Endothelial cell of umbilical vein (primary cell): ENCODE measurements around the gene YPEL4. TPM values are rescaled to one million over a fixed set of nuclear protein-coding genes. Genes with fewer than 3 reads are reported as not detected.
A peak's percentile ranks its signal among the peaks of the same experiment; 100 is the strongest.

Source experiments
- BruUV-seq: library from RNA; stranded (reverse); fragments of 400-500 nt; replicated peaks from 2 replicates; lab custom pipeline; 2021; lab: Mats Ljungman, UMichigan
- CTCF ChIA-PET: fragments of 300-600, 350-600 bp; sonication (Branson Sonifier 250); formaldehyde crosslinking; loops from one replicate; lab custom pipeline; 2021; ENCODE audit warnings: antibody characterized with exemption, inconsistent platforms; lab: Charles Lee
- POLR2A ChIA-PET: fragments of 300-600, 350-600 bp; sonication (Branson Sonifier 250); formaldehyde crosslinking; loops from one replicate; lab custom pipeline; 2021; ENCODE audit warnings: antibody characterized with exemption, inconsistent platforms; lab: Charles Lee
- DNase-seq: peaks from one replicate; pipeline ENCODE4 v3.0.0-alpha.2; 2011; ENCODE audit warnings: low read depth, low spot score
- FAIRE-seq: peaks from 2 replicates; lab custom pipeline; 2011; peaks lifted over from hg19 to GRCh38; lab: Jason Lieb, UNC
- H2AFZ ChIP-seq: 2 replicates; pipeline ENCODE4 v1.6.0; 2012; ENCODE audit warnings: low read depth, low read length, control low read depth, inconsistent platforms
- H3K27ac ChIP-seq: 2 replicates; pipeline ENCODE4 v1.5.1; 2011; ENCODE audit warnings: low read depth, mild to moderate bottlenecking, control low read depth, low read length, moderate library complexity; ENCODE audit not compliant: insufficient read depth
- H3K27me3 ChIP-seq, 2 experiments: 2 replicates each; pipeline versions ENCODE4 v1.6.0 to v1.6.1; 2011; ENCODE audit warnings: low read length in 2 of 2, mixed read lengths in 1 of 2; ENCODE audit not compliant: control insufficient read depth in 2 of 2, insufficient read depth in 2 of 2
- H3K36me3 ChIP-seq, 2 experiments: 2 replicates in 1 of 2; 3 replicates in 1 of 2; pipeline ENCODE4 v1.5.1; 2011; ENCODE audit warnings: low read length in 2 of 2, mild to moderate bottlenecking in 1 of 2, moderate library complexity in 1 of 2; ENCODE audit not compliant: control insufficient read depth in 2 of 2, insufficient read depth in 2 of 2; ENCODE audit errors: extremely low read depth in 1 of 2
- H3K4me1 ChIP-seq: 3 replicates; pipeline ENCODE4 v1.5.1; 2011; ENCODE audit warnings: mild to moderate bottlenecking, low read length; ENCODE audit not compliant: control insufficient read depth, insufficient read depth; ENCODE audit errors: extremely low read depth
- H3K4me2 ChIP-seq: 2 replicates; pipeline ENCODE4 v1.6.1; 2011; ENCODE audit warnings: low read length, control low read depth, mixed read lengths; ENCODE audit not compliant: insufficient read depth
- H3K4me3 ChIP-seq, 3 experiments: fragments of 200-600 bp in 1 of 3; sonication (generic), shearing (Covaris generic) in 1 of 3; replicated peaks in 1 of 3; 2 replicates each; pipeline ENCODE4 v1.5.1; 2011 to 2016; ENCODE audit warnings: control low read depth in 3 of 3, low read length in 3 of 3, mild to moderate bottlenecking in 2 of 3, inconsistent platforms in 1 of 3, low read depth in 1 of 3, moderate library complexity in 1 of 3; ENCODE audit not compliant: insufficient read depth in 1 of 3
- H3K79me2 ChIP-seq: 2 replicates; pipeline ENCODE4 v1.6.0; 2012; ENCODE audit warnings: low read length, inconsistent platforms; ENCODE audit not compliant: control insufficient read depth, insufficient read depth
- H3K9ac ChIP-seq: replicated peaks from 2 replicates; pipeline ENCODE3; 2011; ENCODE audit warnings: low read length, control low read depth; ENCODE audit not compliant: insufficient read depth; ENCODE audit errors: extremely low read depth
- H3K9me1 ChIP-seq: replicated peaks from 3 replicates; pipeline ENCODE4 v1.6.0; 2011; ENCODE audit warnings: mild to moderate bottlenecking, low read length; ENCODE audit not compliant: control insufficient read depth, insufficient read depth; ENCODE audit errors: extremely low read depth
- H3K9me3 ChIP-seq: replicated peaks from 2 replicates; pipeline ENCODE4 v1.5.1; 2012; ENCODE audit warnings: low read length, inconsistent platforms; ENCODE audit not compliant: control insufficient read depth, insufficient read depth
- H4K20me1 ChIP-seq: replicated peaks from 2 replicates; pipeline ENCODE3; 2011; ENCODE audit warnings: mild to moderate bottlenecking, low read length; ENCODE audit not compliant: control insufficient read depth, insufficient read depth; ENCODE audit errors: extremely low read depth
- EZH2 ChIP-seq: IDR thresholded peaks from 2 replicates; pipeline ENCODE4 v1.6.1; 2012; ENCODE audit warnings: borderline replicate concordance, low read depth, mild to moderate bottlenecking, moderate library complexity, low read length, inconsistent platforms; ENCODE audit not compliant: severe bottlenecking
- FOS ChIP-seq: IDR thresholded peaks from 2 replicates; pipeline ENCODE4 v1.6.1; 2011; ENCODE audit warnings: mild to moderate bottlenecking, low read length, moderate library complexity, borderline replicate concordance; ENCODE audit not compliant: insufficient read depth
- GATA2 ChIP-seq: IDR thresholded peaks from 2 replicates; pipeline ENCODE4 v1.7.0; 2011; ENCODE audit warnings: low read depth, mild to moderate bottlenecking, moderate library complexity, mixed read lengths, low read length; ENCODE audit not compliant: insufficient read length, insufficient read depth
- JUN ChIP-seq: IDR thresholded peaks from 2 replicates; pipeline ENCODE4 v1.6.1; 2011; ENCODE audit warnings: borderline replicate concordance, low read depth; ENCODE audit not compliant: insufficient read length, insufficient read depth
- MYC ChIP-seq: IDR thresholded peaks from one replicate; pipeline ENCODE4 v1.6.1; 2011; ENCODE audit warnings: mild to moderate bottlenecking, low read depth, low read length
- POLR2A ChIP-seq: IDR thresholded peaks from 2 replicates; pipeline ENCODE4 v1.6.1; 2012; ENCODE audit warnings: low read depth, mild to moderate bottlenecking, control low read depth, low read length
- POLR2AphosphoS5 ChIP-seq: IDR thresholded peaks from 2 replicates; pipeline ENCODE4 v1.6.1; 2012; ENCODE audit warnings: low read depth, mild to moderate bottlenecking, control low read depth, low read length, moderate library complexity; ENCODE audit not compliant: insufficient read depth
- dilution Hi-C: fragments of 300-500 bp; cut with MboI; formaldehyde crosslinking; loops from one replicate; pipeline ENCODE4 v1.15.0; 2019; ENCODE audit warnings: low sequenced_read_pairs; ENCODE audit not compliant: extremely low pct_ligation_motif_present
- intact Hi-C: fragments of 100-400 bp; cut with micrococcal nuclease; formaldehyde crosslinking; loops from one replicate; pipeline ENCODE4 v1.10.0; 2022
- polyA plus RNA-seq, 4 experiments: library from polyadenylated mRNA; depleted of rRNA in 3 of 4; stranded (reverse) in 3 of 4; unstranded in 1 of 4; fragments of >200 nt; gene quantifications; 2 replicates each; pipeline versions ENCODE4 v1.2.1 to v1.2.3, GENCODE V29; 2011 to 2012; ENCODE audit warnings: missing spikeins in 1 of 4
- total RNA-seq: library from RNA; stranded (reverse); gene quantifications from 2 replicates; pipeline ENCODE4 v1.2.3, GENCODE V29; 2021
- TF ChIP-seq, protein P1 (sequence below): IDR thresholded peaks from 2 replicates; pipeline ENCODE4 v1.6.1; 2011; ENCODE audit not compliant: insufficient read depth, insufficient read length
- TF ChIP-seq, protein P2 (sequence below), 2 donors: IDR thresholded peaks; 1 replicate in 1 of 2; 2 replicates in 1 of 2; pipeline ENCODE4 v1.5.1; 2011; ENCODE audit warnings: low read length in 2 of 2, mild to moderate bottlenecking in 2 of 2, moderate library complexity in 2 of 2, control low read depth in 1 of 2, inconsistent platforms in 1 of 2, low read depth in 1 of 2; ENCODE audit not compliant: insufficient read depth in 1 of 2; ENCODE audit errors: extremely low read depth in 1 of 2

The YPEL4 gene
- total and polyA plus RNA-seq, 2 donors (not counting 3 experiments of a cell fraction or from before 2014, with no cell fraction given): 0.03 to 0.24 TPM

- peaks cover 18% of the 10 kb centered on the region for H3K79me2 ChIP-seq
- peak overlapping the region; percentile 92 for H3K4me2 ChIP-seq
- dilution Hi-C loops (no loop called here), intact Hi-C loops (loop anchor here (1.0 to 2.0 kb wide), 3 partner anchors 19 to 213 kb away; partner anchors contain the start of gene CLP1)
- no TSS peak for BruUV-seq
- H3K4me1 ChIP-seq: peaks cover 24% of the 10 kb centered on the region
- ChIA-PET POLR2A (no interaction called here), CTCF (interaction anchor here (2.1 to 4.1 kb wide), 2 partner anchors 68 to 70 kb away, joined by 7 to 154 read pairs; partner anchors contain the start of gene UBE2L6)
- peak overlapping the region; percentile 55 to 87 (median 74) for H3K4me3 ChIP-seq
- no peaks in the 10 kb centered on the region for H3K9me1 ChIP-seq
- no peaks in the 10 kb centered on the region for H4K20me1 ChIP-seq
- H3K27me3 ChIP-seq: peaks cover 2 to 7% of the 10 kb centered on the region in 2 experiments
- no peaks in the 10 kb centered on the region for H3K36me3 ChIP-seq
- H3K9ac ChIP-seq: peak overlapping the region; percentile 89
- peak; percentile 93 for FAIRE-seq
- peak overlapping the region; percentile 81 for H3K27ac ChIP-seq
- TF ChIP-seq GATA2 (no peak), FOS (no peak), POLR2AphosphoS5 (peak; percentile 64), POLR2A (peak; percentile 82), MYC (no peak), JUN (no peak), EZH2 (no peak)
- TF ChIP-seq, protein P1, sequence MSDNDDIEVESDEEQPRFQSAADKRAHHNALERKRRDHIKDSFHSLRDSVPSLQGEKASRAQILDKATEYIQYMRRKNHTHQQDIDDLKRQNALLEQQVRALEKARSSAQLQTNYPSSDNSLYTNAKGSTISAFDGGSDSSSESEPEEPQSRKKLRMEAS: no peak
- TF ChIP-seq, protein P2, sequence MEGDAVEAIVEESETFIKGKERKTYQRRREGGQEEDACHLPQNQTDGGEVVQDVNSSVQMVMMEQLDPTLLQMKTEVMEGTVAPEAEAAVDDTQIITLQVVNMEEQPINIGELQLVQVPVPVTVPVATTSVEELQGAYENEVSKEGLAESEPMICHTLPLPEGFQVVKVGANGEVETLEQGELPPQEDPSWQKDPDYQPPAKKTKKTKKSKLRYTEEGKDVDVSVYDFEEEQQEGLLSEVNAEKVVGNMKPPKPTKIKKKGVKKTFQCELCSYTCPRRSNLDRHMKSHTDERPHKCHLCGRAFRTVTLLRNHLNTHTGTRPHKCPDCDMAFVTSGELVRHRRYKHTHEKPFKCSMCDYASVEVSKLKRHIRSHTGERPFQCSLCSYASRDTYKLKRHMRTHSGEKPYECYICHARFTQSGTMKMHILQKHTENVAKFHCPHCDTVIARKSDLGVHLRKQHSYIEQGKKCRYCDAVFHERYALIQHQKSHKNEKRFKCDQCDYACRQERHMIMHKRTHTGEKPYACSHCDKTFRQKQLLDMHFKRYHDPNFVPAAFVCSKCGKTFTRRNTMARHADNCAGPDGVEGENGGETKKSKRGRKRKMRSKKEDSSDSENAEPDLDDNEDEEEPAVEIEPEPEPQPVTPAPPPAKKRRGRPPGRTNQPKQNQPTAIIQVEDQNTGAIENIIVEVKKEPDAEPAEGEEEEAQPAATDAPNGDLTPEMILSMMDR (IDR thresholded peaks at IDR 0.05; ENCODE audit: extremely low read depth in 1 of 2, insufficient read depth in 1 of 2, low read depth in 1 of 2, low read length in 2 of 2): no peak
- H3K9me3 ChIP-seq: no peaks in the 10 kb centered on the region
- DNase-seq: peak; percentile 80
- peak overlapping the region; percentile 98 for H2AFZ ChIP-seq
Measured at GRCh38 chr11:57638005-57638781, 11.5 kb downstream of the YPEL4 start.
